Psoas muscle (tissue), 8 donors: Measurements from ENCODE around the gene PI4KA. TPM values are rescaled to one million over a fixed set of nuclear protein-coding genes. Genes with fewer than 3 reads are reported as not detected.
"Not testable (repeated sequence)": the region's sequence is repeated elsewhere in the genome, so short reads cannot be mapped to it uniquely, and the experiment has no call there.

Experiments
- ATAC-seq, 4 donors: fragments of 200-7000 bp; cut with Tn5 transposase; one replicate each; pipeline ENCODE4 v1.9.1; 2020; ENCODE audit warnings: moderate library complexity in 3 of 4, mild to moderate bottlenecking in 2 of 4
- DNase-seq, 2 donors: peaks; one replicate each; pipeline ENCODE4 v3.0.0-alpha.2; 2020
- H3K27ac ChIP-seq: fragments of 200-600 bp; one replicate; pipeline ENCODE4 v1.8.0; 2022
- H3K27me3 ChIP-seq, 3 donors: fragments of 200-600 bp in 1 of 3; one replicate each; pipeline versions ENCODE4 v1.6.1 to v1.8.0; 2013 to 2022; ENCODE audit warnings: low read length in 2 of 3, mild to moderate bottlenecking in 2 of 3, moderate library complexity in 1 of 3; ENCODE audit not compliant: insufficient read depth in 3 of 3
- H3K36me3 ChIP-seq, 2 donors: fragments of 200-600 bp in 1 of 2; one replicate each; pipeline versions ENCODE4 v1.6.1 to v1.8.0; 2013 to 2022; ENCODE audit warnings: low read depth in 1 of 2, mild to moderate bottlenecking in 1 of 2, moderate library complexity in 1 of 2; ENCODE audit not compliant: insufficient read depth in 1 of 2
- H3K4me1 ChIP-seq: fragments of 200-600 bp; one replicate; pipeline ENCODE4 v1.8.0; 2022
- H3K4me3 ChIP-seq: fragments of 200-600 bp; one replicate; pipeline ENCODE4 v1.8.0; 2022; ENCODE audit warnings: mild to moderate bottlenecking
- H3K9me3 ChIP-seq: fragments of 200-600 bp; one replicate; pipeline ENCODE4 v1.8.0; 2022
- CTCF ChIP-seq: fragments of 200-600 bp; IDR thresholded peaks from one replicate; pipeline ENCODE4 v1.8.0; 2022; ENCODE audit warnings: antibody characterized with exemption
- WGBS, 3 donors: extraction: QIAGEN DNeasy Blood & Tissue Kit; methylation state at CpG; one replicate each; pipeline versions ENCODE4 v1.1.6 to v1.1.7; 2013; 5-methylcytosine and 5-hydroxymethylcytosine counted together
- intact Hi-C, 2 donors: fragments of 100-400 bp; cut with DNase I; formaldehyde crosslinking; loops; one replicate each; pipeline versions ENCODE4 v1.11.0 to v1.14.2; 2022
- polyA plus RNA-seq, 3 donors: library from polyadenylated mRNA; stranded (reverse); fragments of 200-250 nt; gene quantifications; one replicate each; pipeline ENCODE4 v1.2.3, GENCODE V29; 2013
- total RNA-seq, 4 donors: library from RNA; stranded (reverse); fragmentation: NEBNext Ultra II Directional in 2 of 4; extraction: Animal tissue kit (Norgen Biotek cat#: 25700) in 2 of 4; gene quantifications; one replicate each; pipeline versions ENCODE4 v1.2.1 to v1.2.4, GENCODE V29; 2021 to 2023
- donor health status: healthy with polysubstance abuse.
- donor health status: DM: no; HTN: no; CAD: no; lungs with moderate emphysema.
- donor health status: Bipolar disorder and iron deficiency.
- donor health status: healthy.
- donor health status: DM: yes; HTN: yes; CAD: no.
- donor health status: DM: no; HTN: no; CAD: no.
- donor health status: DM: no; HTN: no; CAD: no.
- donor health status: DM: yes; HTN: yes; CAD: no.

PI4KA gene
- total and polyA plus RNA-seq, 7 donors: 22.7 to 52.6 (median 41.0) TPM

- Histone ChIP-seq H3K4me3 (no peak overlapping the region), H3K27ac (no peak overlapping the region), H3K9me3 (no peaks in the 10 kb centered on the region), H3K36me3 (no peaks in the 10 kb centered on the region), H3K27me3 (peaks cover 0 to 2% (median 0%) of the 10 kb centered on the region in 3 donors), H3K4me1 (no peaks in the 10 kb centered on the region)
- ATAC-seq (no peak), DNase-seq (no peak)
- intact Hi-C loops: no loop called here
- 92 to 93% (median 92%) methylated on average over 2 of the region's 2 CpGs for WGBS, 3 donors
- no peak for TF ChIP-seq CTCF
These were observed 180.8 kb downstream of the PI4KA start for GRCh38 chr22:20677684-20678242.

DNA sequence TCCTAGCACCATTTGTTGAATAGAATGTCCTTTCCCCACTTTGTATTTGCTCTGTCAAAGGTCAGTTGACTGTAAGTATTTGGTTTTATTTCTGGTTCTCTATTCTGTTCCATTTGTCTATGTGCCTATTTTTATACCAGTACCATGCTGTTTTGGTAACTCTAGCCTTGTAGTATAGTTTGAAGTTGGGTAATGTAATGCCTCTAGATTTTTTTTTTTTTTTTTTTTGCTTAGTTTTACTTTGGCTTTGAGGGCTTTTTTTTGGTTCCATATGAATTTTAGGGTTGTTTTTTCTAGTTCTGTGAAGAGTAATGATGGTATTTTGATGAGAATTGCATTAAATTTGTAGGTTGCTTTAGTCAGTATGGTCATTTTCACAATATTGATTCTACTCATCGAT, 183.0 kb downstream of the PI4KA start:
- WGBS, 3 donors: 98 to 100% (median 100%) methylated on average over 1 of the region's 1 CpG
- ATAC-seq, H3K4me3 ChIP-seq, H3K9me3 ChIP-seq, H3K27ac ChIP-seq, H3K36me3 ChIP-seq, DNase-seq, intact Hi-C loops, H3K4me1 ChIP-seq: not testable (repeated sequence)
- peaks cover 2 to 18% (median 3%) of the 10 kb centered on the region in 3 donors for H3K27me3 ChIP-seq

DNA sequence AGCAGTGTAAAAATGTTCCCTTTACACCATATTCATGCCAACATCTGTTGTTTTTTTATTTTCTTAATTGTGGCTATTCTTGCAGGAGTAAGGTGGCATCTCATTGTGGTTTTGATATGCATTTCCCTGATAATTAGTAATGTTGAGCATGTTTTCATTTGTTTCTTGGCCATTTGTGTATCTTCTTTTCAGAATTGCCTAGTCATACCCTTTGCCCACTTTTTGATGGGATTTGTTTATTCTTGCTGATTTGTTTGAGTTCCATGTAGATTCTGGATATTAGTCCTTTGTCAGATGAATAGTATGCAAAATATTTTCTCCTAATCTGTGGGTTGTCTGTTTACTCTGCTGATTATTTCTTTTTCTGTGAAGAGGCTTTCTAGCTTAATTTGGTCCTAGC, 183.6 kb downstream of the PI4KA start:
- Histone ChIP-seq H3K27me3 (peaks cover 2 to 20% (median 3%) of the 10 kb centered on the region in 3 donors), H3K4me3 (no peak overlapping the region), H3K27ac (no peak overlapping the region), H3K4me1 (no peaks in the 10 kb centered on the region), H3K9me3 (no peaks in the 10 kb centered on the region), H3K36me3 (no peaks in the 10 kb centered on the region)
- intact Hi-C loops: no loop called here
- no peak for TF ChIP-seq CTCF
- DNase-seq (no peak), ATAC-seq (no peak)

GRCh38 chr22:20673295-20674195, 185.1 kb downstream of the PI4KA start:
- Histone ChIP-seq H3K4me3 (no peak overlapping the region), H3K9me3 (no peaks in the 10 kb centered on the region), H3K36me3 (no peaks in the 10 kb centered on the region), H3K27ac (no peak overlapping the region), H3K4me1 (no peaks in the 10 kb centered on the region), H3K27me3 (peaks cover 2 to 20% (median 3%) of the 10 kb centered on the region in 3 donors)
- no peak for TF ChIP-seq CTCF
- ATAC-seq: no peak
- DNase-seq: no peak
- intact Hi-C loops: no loop called here
- WGBS, 3 donors: 67 to 80% (median 74%) methylated on average over 5 of the region's 5 CpGs

DNA sequence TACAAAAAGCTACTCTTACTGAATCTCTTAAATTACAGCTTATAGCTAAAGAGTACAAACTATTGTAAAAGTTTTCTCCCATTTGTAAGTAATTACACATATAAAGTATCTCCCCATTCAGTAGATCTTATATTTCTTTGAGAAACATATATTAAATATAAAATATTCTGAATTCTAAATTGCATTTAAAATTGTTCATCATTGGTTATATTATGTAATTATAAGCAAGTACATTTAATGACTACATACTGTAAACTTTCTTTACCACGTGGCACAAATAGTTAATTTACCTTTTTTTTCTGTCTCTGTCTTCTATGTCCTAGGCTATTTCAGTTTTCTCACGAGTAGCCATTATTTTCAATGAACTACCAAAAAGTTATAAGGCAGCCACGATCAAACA, 185.9 kb downstream of the PI4KA start:
- H3K4me1 ChIP-seq: no peaks in the 10 kb centered on the region
- ATAC-seq (no peak), DNase-seq (no peak)
- H3K4me3 ChIP-seq: no peak overlapping the region
- H3K9me3 ChIP-seq: no peaks in the 10 kb centered on the region
- no peaks in the 10 kb centered on the region for H3K36me3 ChIP-seq
- intact Hi-C loops: no loop called here
- WGBS, 3 donors: 75 to 80% (median 79%) methylated on average over 3 of the region's 3 CpGs
- peaks cover 2 to 20% (median 3%) of the 10 kb centered on the region in 3 donors for H3K27me3 ChIP-seq
- no peak for TF ChIP-seq CTCF
- no peak overlapping the region for H3K27ac ChIP-seq
